ENCODE measurements around the gene VEZT. TPM values are rescaled to one million over a fixed set of nuclear protein-coding genes. Genes with fewer than 3 reads are reported as not detected.

VEZT gene
- total RNA-seq, 1 donor from 2014 or later: 126 TPM

GRCh38 chr12:95215949-95216348, 1.7 kb upstream of the VEZT start:
- TF ChIP-seq CTCF (IDR thresholded peaks at IDR 0.05; ENCODE audit: unreplicated experiment): no peak
- Mint-ChIP-seq H3K27me3 (no peaks in the 10 kb centered on the region), H3K36me3 (ENCODE audit: insufficient read depth) (peaks cover 5% of the 10 kb centered on the region), H3K27ac (peak overlapping the region; percentile 99), H3K4me1 (ENCODE audit: low read depth) (peaks cover 35% of the 10 kb centered on the region), H3K9me3 (ENCODE audit: low read depth) (no peaks in the 10 kb centered on the region), H3K4me3 (ENCODE audit: low read depth) (peak overlapping the region; percentile 90)
- DNase-seq (ENCODE audit: low spot score, unreplicated experiment): no peak

- H3K27me3 Mint-ChIP-seq: no peaks in the 10 kb centered on the region
- no peak for DNase-seq (ENCODE audit: low spot score, unreplicated experiment)
- peak overlapping the region; percentile 90 for H3K4me3 Mint-ChIP-seq (ENCODE audit: low read depth)
- TF ChIP-seq CTCF (IDR thresholded peaks at IDR 0.05; ENCODE audit: unreplicated experiment): no peak
- peaks cover 35% of the 10 kb centered on the region for H3K4me1 Mint-ChIP-seq (ENCODE audit: low read depth)
- no peaks in the 10 kb centered on the region for H3K9me3 Mint-ChIP-seq (ENCODE audit: low read depth)
- H3K27ac Mint-ChIP-seq: peak overlapping the region; percentile 99
- peaks cover 5% of the 10 kb centered on the region for H3K36me3 Mint-ChIP-seq (ENCODE audit: insufficient read depth)
These were observed 763 bp upstream of the VEZT start for GRCh38 chr12:95216711-95217376.

- H3K4me1 Mint-ChIP-seq (ENCODE audit: low read depth): peaks cover 39% of the 10 kb centered on the region
- no peak for TF ChIP-seq CTCF (IDR thresholded peaks at IDR 0.05; ENCODE audit: unreplicated experiment)
- DNase-seq (ENCODE audit: low spot score, unreplicated experiment): no peak
- peak overlapping the region; percentile 90 for H3K4me3 Mint-ChIP-seq (ENCODE audit: low read depth)
- peak overlapping the region; percentile 98 for H3K27ac Mint-ChIP-seq
- H3K27me3 Mint-ChIP-seq: no peaks in the 10 kb centered on the region
- peaks cover 5% of the 10 kb centered on the region for H3K36me3 Mint-ChIP-seq (ENCODE audit: insufficient read depth)
- no peaks in the 10 kb centered on the region for H3K9me3 Mint-ChIP-seq (ENCODE audit: low read depth)
These were observed 835 bp downstream of the VEZT start for GRCh38 chr12:95218150-95219133.

- peak overlapping the region; percentile 11 for H3K27ac Mint-ChIP-seq
- H3K27me3 Mint-ChIP-seq: no peaks in the 10 kb centered on the region
- peaks cover 27% of the 10 kb centered on the region for H3K4me1 Mint-ChIP-seq (ENCODE audit: low read depth)
- no peak for TF ChIP-seq CTCF (IDR thresholded peaks at IDR 0.05; ENCODE audit: unreplicated experiment)
- no peaks in the 10 kb centered on the region for H3K9me3 Mint-ChIP-seq (ENCODE audit: low read depth)
- H3K4me3 Mint-ChIP-seq (ENCODE audit: low read depth): peak overlapping the region; percentile 90
- peaks cover 16% of the 10 kb centered on the region for H3K36me3 Mint-ChIP-seq (ENCODE audit: insufficient read depth)
- no peak for DNase-seq (ENCODE audit: low spot score, unreplicated experiment)
These were observed 2.6 kb downstream of the VEZT start for GRCh38 chr12:95220190-95220589.

- TF ChIP-seq CTCF (IDR thresholded peaks at IDR 0.05; ENCODE audit: unreplicated experiment): no peak
- Mint-ChIP-seq H3K4me3 (ENCODE audit: low read depth) (peak overlapping the region; percentile 30), H3K9me3 (ENCODE audit: low read depth) (no peaks in the 10 kb centered on the region), H3K27ac (peak overlapping the region; percentile 11), H3K36me3 (ENCODE audit: insufficient read depth) (peaks cover 18% of the 10 kb centered on the region), H3K27me3 (no peaks in the 10 kb centered on the region), H3K4me1 (ENCODE audit: low read depth) (peaks cover 23% of the 10 kb centered on the region)
- no peak for DNase-seq (ENCODE audit: low spot score, unreplicated experiment)
These were observed 3.1 kb downstream of the VEZT start for GRCh38 chr12:95220726-95221125.

Measured in progenitor cell of endocrine pancreas (in vitro differentiated cells).